Neural cell (in vitro differentiated cells): ENCODE data around the gene CDC42EP2.

Experiments used
- EP300 ChIP-seq: fragments of 450-650 bp; conservative IDR thresholded peaks from 2 replicates; pipeline ENCODE4 v1.6.1; 2014; ENCODE audit warnings: antibody characterized with exemption, mild to moderate bottlenecking, moderate library complexity; ENCODE audit not compliant: poor library complexity, severe bottlenecking
- EZH2 ChIP-seq: fragments of 200-600, 300-800 bp; shearing (Covaris generic), sonication (generic); IDR thresholded peaks from 2 replicates; pipeline ENCODE4 v1.6.1; 2014; ENCODE audit warnings: antibody characterized with exemption, low read length, borderline replicate concordance, mild to moderate bottlenecking; ENCODE audit not compliant: insufficient read depth, poor library complexity, severe bottlenecking
- MXI1 ChIP-seq: fragments of 450-650 bp; conservative IDR thresholded peaks from 2 replicates; pipeline ENCODE4 v1.6.1; 2014; ENCODE audit warnings: antibody characterized with exemption, mild to moderate bottlenecking; ENCODE audit not compliant: poor library complexity, severe bottlenecking
- POLR2AphosphoS5 ChIP-seq: IDR thresholded peaks from 2 replicates; pipeline ENCODE4 v1.6.1; 2012
- TF ChIP-seq, protein P1 (sequence below): fragments of 450-650 bp; IDR thresholded peaks from 2 replicates; pipeline ENCODE4 v1.5.1; 2014; ENCODE audit warnings: antibody characterized with exemption, mild to moderate bottlenecking, moderate library complexity; ENCODE audit not compliant: poor library complexity, severe bottlenecking
- TF ChIP-seq, protein P2 (sequence below): IDR thresholded peaks from 2 replicates; pipeline ENCODE4 v1.6.1; 2012; ENCODE audit warnings: borderline replicate concordance

DNA sequence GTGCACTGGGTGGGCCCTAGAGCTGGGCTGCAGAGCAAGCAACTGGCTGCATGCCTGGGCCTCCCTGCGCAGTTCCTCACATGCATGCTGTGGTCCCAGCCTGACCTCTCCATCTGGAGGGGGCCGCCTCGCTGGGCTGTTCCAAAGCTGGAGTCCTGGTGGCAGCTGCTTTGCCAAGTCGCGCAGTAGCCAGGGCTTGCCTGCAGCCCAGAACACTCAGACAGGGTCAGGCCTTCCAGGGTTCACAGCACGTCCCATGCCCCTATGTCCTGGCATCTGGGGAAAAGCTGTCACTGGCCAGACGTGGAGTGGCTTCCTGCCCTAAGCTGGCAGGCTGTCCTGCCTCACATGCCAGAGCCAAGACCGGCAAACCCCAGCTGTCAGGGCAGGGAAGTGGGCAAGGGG is 16.5 kb upstream of the CDC42EP2 start:
- TF ChIP-seq, protein P1, sequence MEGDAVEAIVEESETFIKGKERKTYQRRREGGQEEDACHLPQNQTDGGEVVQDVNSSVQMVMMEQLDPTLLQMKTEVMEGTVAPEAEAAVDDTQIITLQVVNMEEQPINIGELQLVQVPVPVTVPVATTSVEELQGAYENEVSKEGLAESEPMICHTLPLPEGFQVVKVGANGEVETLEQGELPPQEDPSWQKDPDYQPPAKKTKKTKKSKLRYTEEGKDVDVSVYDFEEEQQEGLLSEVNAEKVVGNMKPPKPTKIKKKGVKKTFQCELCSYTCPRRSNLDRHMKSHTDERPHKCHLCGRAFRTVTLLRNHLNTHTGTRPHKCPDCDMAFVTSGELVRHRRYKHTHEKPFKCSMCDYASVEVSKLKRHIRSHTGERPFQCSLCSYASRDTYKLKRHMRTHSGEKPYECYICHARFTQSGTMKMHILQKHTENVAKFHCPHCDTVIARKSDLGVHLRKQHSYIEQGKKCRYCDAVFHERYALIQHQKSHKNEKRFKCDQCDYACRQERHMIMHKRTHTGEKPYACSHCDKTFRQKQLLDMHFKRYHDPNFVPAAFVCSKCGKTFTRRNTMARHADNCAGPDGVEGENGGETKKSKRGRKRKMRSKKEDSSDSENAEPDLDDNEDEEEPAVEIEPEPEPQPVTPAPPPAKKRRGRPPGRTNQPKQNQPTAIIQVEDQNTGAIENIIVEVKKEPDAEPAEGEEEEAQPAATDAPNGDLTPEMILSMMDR = no peak
- TF ChIP-seq POLR2AphosphoS5 (no peak), EZH2 (no peak), MXI1 (no peak), EP300 (no peak)
- TF ChIP-seq, protein P2, sequence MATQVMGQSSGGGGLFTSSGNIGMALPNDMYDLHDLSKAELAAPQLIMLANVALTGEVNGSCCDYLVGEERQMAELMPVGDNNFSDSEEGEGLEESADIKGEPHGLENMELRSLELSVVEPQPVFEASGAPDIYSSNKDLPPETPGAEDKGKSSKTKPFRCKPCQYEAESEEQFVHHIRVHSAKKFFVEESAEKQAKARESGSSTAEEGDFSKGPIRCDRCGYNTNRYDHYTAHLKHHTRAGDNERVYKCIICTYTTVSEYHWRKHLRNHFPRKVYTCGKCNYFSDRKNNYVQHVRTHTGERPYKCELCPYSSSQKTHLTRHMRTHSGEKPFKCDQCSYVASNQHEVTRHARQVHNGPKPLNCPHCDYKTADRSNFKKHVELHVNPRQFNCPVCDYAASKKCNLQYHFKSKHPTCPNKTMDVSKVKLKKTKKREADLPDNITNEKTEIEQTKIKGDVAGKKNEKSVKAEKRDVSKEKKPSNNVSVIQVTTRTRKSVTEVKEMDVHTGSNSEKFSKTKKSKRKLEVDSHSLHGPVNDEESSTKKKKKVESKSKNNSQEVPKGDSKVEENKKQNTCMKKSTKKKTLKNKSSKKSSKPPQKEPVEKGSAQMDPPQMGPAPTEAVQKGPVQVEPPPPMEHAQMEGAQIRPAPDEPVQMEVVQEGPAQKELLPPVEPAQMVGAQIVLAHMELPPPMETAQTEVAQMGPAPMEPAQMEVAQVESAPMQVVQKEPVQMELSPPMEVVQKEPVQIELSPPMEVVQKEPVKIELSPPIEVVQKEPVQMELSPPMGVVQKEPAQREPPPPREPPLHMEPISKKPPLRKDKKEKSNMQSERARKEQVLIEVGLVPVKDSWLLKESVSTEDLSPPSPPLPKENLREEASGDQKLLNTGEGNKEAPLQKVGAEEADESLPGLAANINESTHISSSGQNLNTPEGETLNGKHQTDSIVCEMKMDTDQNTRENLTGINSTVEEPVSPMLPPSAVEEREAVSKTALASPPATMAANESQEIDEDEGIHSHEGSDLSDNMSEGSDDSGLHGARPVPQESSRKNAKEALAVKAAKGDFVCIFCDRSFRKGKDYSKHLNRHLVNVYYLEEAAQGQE = no peak
